Measurements from ENCODE around the gene ANKRD35. TPM values are rescaled to one million over a fixed set of nuclear protein-coding genes. Genes with fewer than 3 reads are reported as not detected.

Gene ANKRD35
- total and polyA plus RNA-seq, 10 of the 15 experiments (the other 5 are each of a cell fraction or from before 2014, with no cell fraction given), result 0.01 to 0.08 TPM; not detected in 8

GRCh38 chr1:145879775-145880174 lies 5.9 kb downstream of the ANKRD35 start:
- SMC1A ChIA-PET (ENCODE audit: uncharacterized antibody, unreplicated experiment), result interaction anchor here (0.5 to 2.4 kb wide), 5 partner anchors 11 to 117 kb away, joined by 3 to 17 read pairs (median 4); partner anchors contain the start of gene PIAS3
- no peak for DNase-seq (ENCODE audit: low read depth, low spot score)
- no peak for ATAC-seq
- H3K9me3 ChIP-seq (replicated peaks; ENCODE audit: control insufficient read depth, insufficient read depth, low read length), result no peaks in the 10 kb centered on the region
- 21% methylated on average over 5 of the region's 5 CpGs for WGBS (ENCODE audit: insufficient coverage, insufficient replicate concordance, low lambda C conversion rate, missing lambda C conversion rate)
- no peaks in the 10 kb centered on the region for H3K36me3 ChIP-seq (ENCODE audit: control insufficient read depth in 2 of 2, insufficient read depth in 2 of 2, low read length in 1 of 2)
- no peak for FAIRE-seq
- no peak overlapping the region for H3K4me3 ChIP-seq
- BruUV-seq (replicated peaks), result no TSS peak
- RAD21 ChIA-PET (ENCODE audit: unreplicated experiment), result no interaction called here
- H2AFZ ChIP-seq (ENCODE audit: control insufficient read depth, low read depth, low read length), result no peak overlapping the region
- no peak overlapping the region for H3K27ac ChIP-seq (ENCODE audit: control insufficient read depth, insufficient read depth)
- no peak overlapping the region for H3K4me2 ChIP-seq (ENCODE audit: control insufficient read depth, insufficient read depth)
- no peaks in the 10 kb centered on the region for H3K4me1 ChIP-seq (ENCODE audit: control insufficient read depth, insufficient read depth, low read length)
- in situ Hi-C loops (cut with MboI), result no loop called here
- intact Hi-C loops (cut with micrococcal nuclease; ENCODE audit: unreplicated experiment), result no loop called here
- CTCF ChIA-PET, result interaction anchor here (0.7 to 2.1 kb wide), 6 partner anchors 12 to 152 kb away, joined by 3 to 7 read pairs (median 4); partner anchors contain the start of genes NUDT17 and PIAS3
- H3K9ac ChIP-seq (ENCODE audit: control insufficient read depth, insufficient read depth, low read length), result no peak overlapping the region
- POLR2A ChIA-PET, result interaction anchor here (1.1 kb wide), 1 partner anchor 28 kb away, joined by 4 read pairs; no protein-coding TSS in a partner anchor
- peaks cover 2% of the 10 kb centered on the region in 2 experiments; a peak in 2 of 4 replicates for H3K27me3 ChIP-seq (replicated peaks in 1 of 2; ENCODE audit: control insufficient read depth in 2 of 2, insufficient read depth in 2 of 2, low read length in 1 of 2)
- H4K20me1 ChIP-seq (ENCODE audit: control insufficient read depth, insufficient read depth), result no peaks in the 10 kb centered on the region
- H3K79me2 ChIP-seq (ENCODE audit: control insufficient read depth, insufficient read depth, low read length), result no peaks in the 10 kb centered on the region
- TF ChIP-seq BHLHE40 (IDR thresholded peaks at IDR 0.05; ENCODE audit: borderline replicate concordance in 1 of 2, low read depth in 2 of 2, low read length in 1 of 2) (no peak), SP1 (IDR thresholded peaks at IDR 0.05; ENCODE audit: low read depth, low read length) (no peak), NR2C1 (IDR thresholded peaks at IDR 0.05) (no peak), MAX (IDR thresholded peaks at IDR 0.05; ENCODE audit: low read depth, low read length) (no peak), CEBPZ (IDR thresholded peaks at IDR 0.05; ENCODE audit: low read depth, low read length) (no peak), SMC3 (IDR thresholded peaks at IDR 0.05; ENCODE audit: borderline replicate concordance, low read length) (no peak), TCF12 (IDR thresholded peaks at IDR 0.05; ENCODE audit: low read depth, low read length) (no peak), PKNOX1 (IDR thresholded peaks at IDR 0.05) (no peak), RELA (IDR thresholded peaks at IDR 0.05; ENCODE audit: borderline replicate concordance, partially characterized antibody) (no peak), E4F1 (IDR thresholded peaks at IDR 0.05; ENCODE audit: borderline replicate concordance, partially characterized antibody) (no peak)
- TF ChIP-seq, protein P1, sequence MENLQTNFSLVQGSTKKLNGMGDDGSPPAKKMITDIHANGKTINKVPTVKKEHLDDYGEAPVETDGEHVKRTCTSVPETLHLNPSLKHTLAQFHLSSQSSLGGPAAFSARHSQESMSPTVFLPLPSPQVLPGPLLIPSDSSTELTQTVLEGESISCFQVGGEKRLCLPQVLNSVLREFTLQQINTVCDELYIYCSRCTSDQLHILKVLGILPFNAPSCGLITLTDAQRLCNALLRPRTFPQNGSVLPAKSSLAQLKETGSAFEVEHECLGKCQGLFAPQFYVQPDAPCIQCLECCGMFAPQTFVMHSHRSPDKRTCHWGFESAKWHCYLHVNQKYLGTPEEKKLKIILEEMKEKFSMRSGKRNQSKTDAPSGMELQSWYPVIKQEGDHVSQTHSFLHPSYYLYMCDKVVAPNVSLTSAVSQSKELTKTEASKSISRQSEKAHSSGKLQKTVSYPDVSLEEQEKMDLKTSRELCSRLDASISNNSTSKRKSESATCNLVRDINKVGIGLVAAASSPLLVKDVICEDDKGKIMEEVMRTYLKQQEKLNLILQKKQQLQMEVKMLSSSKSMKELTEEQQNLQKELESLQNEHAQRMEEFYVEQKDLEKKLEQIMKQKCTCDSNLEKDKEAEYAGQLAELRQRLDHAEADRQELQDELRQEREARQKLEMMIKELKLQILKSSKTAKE (IDR thresholded peaks at IDR 0.05; ENCODE audit: low read depth, poor library complexity, severe bottlenecking), result no peak
- TF ChIP-seq, protein P2, sequence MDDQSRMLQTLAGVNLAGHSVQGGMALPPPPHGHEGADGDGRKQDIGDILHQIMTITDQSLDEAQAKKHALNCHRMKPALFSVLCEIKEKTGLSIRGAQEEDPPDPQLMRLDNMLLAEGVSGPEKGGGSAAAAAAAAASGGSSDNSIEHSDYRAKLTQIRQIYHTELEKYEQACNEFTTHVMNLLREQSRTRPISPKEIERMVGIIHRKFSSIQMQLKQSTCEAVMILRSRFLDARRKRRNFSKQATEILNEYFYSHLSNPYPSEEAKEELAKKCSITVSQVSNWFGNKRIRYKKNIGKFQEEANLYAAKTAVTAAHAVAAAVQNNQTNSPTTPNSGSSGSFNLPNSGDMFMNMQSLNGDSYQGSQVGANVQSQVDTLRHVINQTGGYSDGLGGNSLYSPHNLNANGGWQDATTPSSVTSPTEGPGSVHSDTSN (IDR thresholded peaks at IDR 0.05; ENCODE audit: insufficient replicate concordance, low read depth, low read length), result no peak

Measured in GM12878 (cell line).